Measurements from ENCODE around the gene SIVA1.

The SIVA1 gene

GRCh38 chr14:104729835-104730181, 23.1 kb upstream of the SIVA1 start:
- H3K9me3 ChIP-seq (ENCODE audit: insufficient read depth, low read length), result no peaks in the 10 kb centered on the region
- H3K79me2 ChIP-seq (ENCODE audit: insufficient read depth, low read length), result no peaks in the 10 kb centered on the region
- H3K9ac ChIP-seq (ENCODE audit: low read length), result no peak overlapping the region
- no peaks in the 10 kb centered on the region for H3K36me3 ChIP-seq (ENCODE audit: low read length)
- H3K9me2 ChIP-seq (replicated peaks; ENCODE audit: insufficient read depth, low read length), result no peaks in the 10 kb centered on the region
- H3F3A ChIP-seq (ENCODE audit: insufficient read depth), result no peaks in the 10 kb centered on the region
- no peak for TF ChIP-seq EZH2phosphoT487 (conservative IDR thresholded peaks at IDR 0.05; ENCODE audit: low read length)
- TF ChIP-seq, protein P1, sequence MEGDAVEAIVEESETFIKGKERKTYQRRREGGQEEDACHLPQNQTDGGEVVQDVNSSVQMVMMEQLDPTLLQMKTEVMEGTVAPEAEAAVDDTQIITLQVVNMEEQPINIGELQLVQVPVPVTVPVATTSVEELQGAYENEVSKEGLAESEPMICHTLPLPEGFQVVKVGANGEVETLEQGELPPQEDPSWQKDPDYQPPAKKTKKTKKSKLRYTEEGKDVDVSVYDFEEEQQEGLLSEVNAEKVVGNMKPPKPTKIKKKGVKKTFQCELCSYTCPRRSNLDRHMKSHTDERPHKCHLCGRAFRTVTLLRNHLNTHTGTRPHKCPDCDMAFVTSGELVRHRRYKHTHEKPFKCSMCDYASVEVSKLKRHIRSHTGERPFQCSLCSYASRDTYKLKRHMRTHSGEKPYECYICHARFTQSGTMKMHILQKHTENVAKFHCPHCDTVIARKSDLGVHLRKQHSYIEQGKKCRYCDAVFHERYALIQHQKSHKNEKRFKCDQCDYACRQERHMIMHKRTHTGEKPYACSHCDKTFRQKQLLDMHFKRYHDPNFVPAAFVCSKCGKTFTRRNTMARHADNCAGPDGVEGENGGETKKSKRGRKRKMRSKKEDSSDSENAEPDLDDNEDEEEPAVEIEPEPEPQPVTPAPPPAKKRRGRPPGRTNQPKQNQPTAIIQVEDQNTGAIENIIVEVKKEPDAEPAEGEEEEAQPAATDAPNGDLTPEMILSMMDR (IDR thresholded peaks at IDR 0.05; ENCODE audit: insufficient read depth, low read length, poor library complexity, severe bottlenecking), result no peak
- H3K27ac ChIP-seq (ENCODE audit: low read depth, low read length), result no peak overlapping the region
- H3K27me3 ChIP-seq (ENCODE audit: low read length), result no peaks in the 10 kb centered on the region
- no peak overlapping the region for H2AFZ ChIP-seq (ENCODE audit: low read depth, low read length, severe bottlenecking)
- no peak overlapping the region for H3K4me3 ChIP-seq (ENCODE audit: insufficient read depth, low read length, poor library complexity, severe bottlenecking)
- no peaks in the 10 kb centered on the region for H4K20me1 ChIP-seq (ENCODE audit: low read depth, low read length)
- no peak overlapping the region for H3K4me2 ChIP-seq (ENCODE audit: low read depth, low read length, poor library complexity, severe bottlenecking)

- H3K27me3 ChIP-seq (ENCODE audit: low read length), result no peaks in the 10 kb centered on the region
- H2AFZ ChIP-seq (ENCODE audit: low read depth, low read length, severe bottlenecking), result no peak overlapping the region
- H3K4me3 ChIP-seq (ENCODE audit: insufficient read depth, low read length, poor library complexity, severe bottlenecking), result no peak overlapping the region
- H3K9me3 ChIP-seq (ENCODE audit: insufficient read depth, low read length), result no peaks in the 10 kb centered on the region
- H3K9me2 ChIP-seq (replicated peaks; ENCODE audit: insufficient read depth, low read length), result no peaks in the 10 kb centered on the region
- no peak overlapping the region for H3K9ac ChIP-seq (ENCODE audit: low read length)
- H3K27ac ChIP-seq (ENCODE audit: low read depth, low read length), result no peak overlapping the region
- H4K20me1 ChIP-seq (ENCODE audit: low read depth, low read length), result no peaks in the 10 kb centered on the region
- no peaks in the 10 kb centered on the region for H3K36me3 ChIP-seq (ENCODE audit: low read length)
- no peaks in the 10 kb centered on the region for H3K79me2 ChIP-seq (ENCODE audit: insufficient read depth, low read length)
- no peak overlapping the region for H3K4me2 ChIP-seq (ENCODE audit: low read depth, low read length, poor library complexity, severe bottlenecking)
- no peaks in the 10 kb centered on the region for H3F3A ChIP-seq (ENCODE audit: insufficient read depth)
- TF ChIP-seq EZH2phosphoT487 (conservative IDR thresholded peaks at IDR 0.05; ENCODE audit: low read length), result no peak
- TF ChIP-seq, protein P1 (IDR thresholded peaks at IDR 0.05; ENCODE audit: insufficient read depth, low read length, poor library complexity, severe bottlenecking), result no peak
Measured at GRCh38 chr14:104730487-104730886, 22.5 kb upstream of the SIVA1 start.

DNA sequence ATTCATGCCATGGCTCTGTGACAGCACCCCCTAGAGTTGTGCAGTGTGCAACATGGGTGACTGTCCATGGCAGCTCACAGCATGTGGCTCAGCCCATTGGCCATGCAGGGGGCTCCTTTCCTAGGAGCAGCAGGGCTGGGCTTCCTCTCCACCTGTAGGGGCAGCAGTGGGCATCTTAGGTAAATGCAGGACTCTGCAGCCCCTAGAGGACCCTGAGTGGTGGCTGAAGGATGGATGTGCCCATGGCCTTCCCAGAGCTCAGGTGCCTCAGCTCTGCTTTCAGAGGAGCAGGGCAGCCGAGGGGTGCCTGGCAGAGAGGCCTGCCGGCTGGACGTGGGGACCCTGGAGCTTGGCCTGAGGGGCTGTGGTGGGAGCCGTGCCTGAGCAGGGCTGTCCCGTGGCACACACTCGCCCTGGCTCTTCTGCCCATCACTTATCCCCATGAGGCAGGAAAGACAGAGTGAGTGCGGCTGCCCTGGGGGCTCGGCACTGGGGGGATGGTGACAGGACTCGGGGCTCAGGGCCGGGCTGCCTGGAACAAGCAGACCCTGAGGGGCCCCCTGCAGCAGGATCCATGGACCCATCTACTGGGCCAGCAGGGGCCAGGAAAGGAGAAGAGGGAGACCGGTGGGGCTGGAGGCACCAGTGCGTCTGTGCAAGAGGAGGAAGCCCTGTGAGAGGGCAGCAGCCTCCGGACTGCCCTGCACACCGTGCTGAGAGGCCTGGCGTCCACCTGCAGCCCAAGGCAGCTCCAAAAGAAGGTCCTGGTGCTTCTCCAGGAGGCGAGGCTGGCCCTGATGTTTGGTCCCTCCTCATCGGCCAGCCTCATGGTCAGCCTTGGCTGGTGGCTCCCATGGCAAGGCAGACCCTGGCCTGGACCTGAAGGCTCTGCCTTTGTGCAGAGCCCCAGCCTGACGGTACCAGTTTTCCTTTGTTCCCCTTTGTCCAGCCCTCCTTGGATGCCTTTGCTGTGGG, 21.3 kb upstream of the SIVA1 start:
- Histone ChIP-seq H3K4me2 (ENCODE audit: low read depth, low read length, poor library complexity, severe bottlenecking) (no peak overlapping the region), H3K36me3 (ENCODE audit: low read length) (no peaks in the 10 kb centered on the region), H3K9ac (ENCODE audit: low read length) (no peak overlapping the region), H3K27ac (ENCODE audit: low read depth, low read length) (no peak overlapping the region), H3K27me3 (ENCODE audit: low read length) (no peaks in the 10 kb centered on the region), H2AFZ (ENCODE audit: low read depth, low read length, severe bottlenecking) (no peak overlapping the region), H3K9me2 (replicated peaks; ENCODE audit: insufficient read depth, low read length) (no peaks in the 10 kb centered on the region), H3K79me2 (ENCODE audit: insufficient read depth, low read length) (no peaks in the 10 kb centered on the region), H3K4me3 (ENCODE audit: insufficient read depth, low read length, poor library complexity, severe bottlenecking) (no peak overlapping the region), H3F3A (ENCODE audit: insufficient read depth) (no peaks in the 10 kb centered on the region), H4K20me1 (ENCODE audit: low read depth, low read length) (no peaks in the 10 kb centered on the region), H3K9me3 (ENCODE audit: insufficient read depth, low read length) (no peaks in the 10 kb centered on the region)
- TF ChIP-seq EZH2phosphoT487 (conservative IDR thresholded peaks at IDR 0.05; ENCODE audit: low read length), result no peak
- TF ChIP-seq, protein P1 (IDR thresholded peaks at IDR 0.05; ENCODE audit: insufficient read depth, low read length, poor library complexity, severe bottlenecking), result peak; percentile 46

All from SU-DHL-6 (cell line).